ENCODE measurements around the gene NEGR1.

NEGR1 gene

DNA sequence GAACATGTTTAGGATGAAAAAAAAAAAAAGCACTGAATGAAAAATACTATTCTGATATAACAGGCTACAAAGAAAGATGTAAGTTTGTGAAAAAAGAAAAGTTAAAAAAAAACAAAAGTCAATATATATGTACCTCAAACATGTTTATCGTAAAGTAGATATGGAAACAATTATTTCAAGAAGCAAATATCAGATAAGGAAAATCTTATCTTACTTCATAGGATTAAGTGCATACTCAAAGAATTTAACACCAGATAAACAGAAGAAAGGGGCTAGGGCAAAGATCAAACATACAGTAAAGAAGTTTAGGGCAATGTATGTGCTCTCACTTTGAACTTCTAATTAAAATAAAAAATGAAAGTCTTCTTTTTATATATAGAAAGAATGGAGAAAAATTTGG is 75.3 kb downstream of the NEGR1 start:
- Histone ChIP-seq H3K9me3 (ENCODE audit: insufficient read depth, low read length) (no peaks in the 10 kb centered on the region), H3K36me3 (replicated peaks; ENCODE audit: low read depth, low read length) (no peaks in the 10 kb centered on the region), H3K4me3 (ENCODE audit: low read length) (no peak overlapping the region), H3K4me1 (ENCODE audit: low read length) (no peaks in the 10 kb centered on the region), H4K20me1 (ENCODE audit: insufficient read depth, low read length) (no peaks in the 10 kb centered on the region), H3K27ac (ENCODE audit: low read length) (no peak overlapping the region), H3K9ac (ENCODE audit: low read length) (no peak overlapping the region), H2AFZ (ENCODE audit: low read depth, low read length) (no peak overlapping the region), H3K27me3 (ENCODE audit: low read depth, low read length) (no peaks in the 10 kb centered on the region), H3K79me2 (ENCODE audit: low read length) (no peaks in the 10 kb centered on the region), H3K4me2 (ENCODE audit: low read length) (no peak overlapping the region)
- TF ChIP-seq EZH2phosphoT487 (IDR thresholded peaks at IDR 0.05; ENCODE audit: low read depth) = no peak
- TF ChIP-seq, protein P1, sequence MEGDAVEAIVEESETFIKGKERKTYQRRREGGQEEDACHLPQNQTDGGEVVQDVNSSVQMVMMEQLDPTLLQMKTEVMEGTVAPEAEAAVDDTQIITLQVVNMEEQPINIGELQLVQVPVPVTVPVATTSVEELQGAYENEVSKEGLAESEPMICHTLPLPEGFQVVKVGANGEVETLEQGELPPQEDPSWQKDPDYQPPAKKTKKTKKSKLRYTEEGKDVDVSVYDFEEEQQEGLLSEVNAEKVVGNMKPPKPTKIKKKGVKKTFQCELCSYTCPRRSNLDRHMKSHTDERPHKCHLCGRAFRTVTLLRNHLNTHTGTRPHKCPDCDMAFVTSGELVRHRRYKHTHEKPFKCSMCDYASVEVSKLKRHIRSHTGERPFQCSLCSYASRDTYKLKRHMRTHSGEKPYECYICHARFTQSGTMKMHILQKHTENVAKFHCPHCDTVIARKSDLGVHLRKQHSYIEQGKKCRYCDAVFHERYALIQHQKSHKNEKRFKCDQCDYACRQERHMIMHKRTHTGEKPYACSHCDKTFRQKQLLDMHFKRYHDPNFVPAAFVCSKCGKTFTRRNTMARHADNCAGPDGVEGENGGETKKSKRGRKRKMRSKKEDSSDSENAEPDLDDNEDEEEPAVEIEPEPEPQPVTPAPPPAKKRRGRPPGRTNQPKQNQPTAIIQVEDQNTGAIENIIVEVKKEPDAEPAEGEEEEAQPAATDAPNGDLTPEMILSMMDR (IDR thresholded peaks at IDR 0.05; ENCODE audit: low read depth, low read length) = no peak

DNA sequence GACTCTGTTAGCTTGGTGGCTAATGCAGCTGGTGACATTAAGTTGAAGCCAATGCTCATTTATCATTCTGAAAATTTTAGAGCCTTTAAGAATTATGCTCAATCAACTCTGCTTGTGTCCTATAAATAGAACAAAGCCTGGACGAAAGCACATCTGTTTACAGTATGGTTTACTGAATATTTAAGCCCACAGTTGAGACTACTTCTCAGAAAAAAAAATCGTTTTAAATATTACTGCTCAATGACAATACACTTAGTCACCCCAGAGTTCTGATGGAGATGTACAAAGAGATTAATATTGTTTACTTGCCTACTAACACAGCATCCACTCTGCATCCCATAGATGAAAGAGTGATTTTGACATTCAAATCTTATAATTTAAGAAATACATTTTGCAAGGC is 79.6 kb downstream of the NEGR1 start:
- no peaks in the 10 kb centered on the region for H3K36me3 ChIP-seq (replicated peaks; ENCODE audit: low read depth, low read length)
- no peak for TF ChIP-seq EZH2phosphoT487 (IDR thresholded peaks at IDR 0.05; ENCODE audit: low read depth)
- TF ChIP-seq, protein P1 (IDR thresholded peaks at IDR 0.05; ENCODE audit: low read depth, low read length) = no peak
- no peaks in the 10 kb centered on the region for H4K20me1 ChIP-seq (ENCODE audit: insufficient read depth, low read length)
- H3K9ac ChIP-seq (ENCODE audit: low read length) = no peak overlapping the region
- no peaks in the 10 kb centered on the region for H3K4me1 ChIP-seq (ENCODE audit: low read length)
- H2AFZ ChIP-seq (ENCODE audit: low read depth, low read length) = no peak overlapping the region
- H3K9me3 ChIP-seq (ENCODE audit: insufficient read depth, low read length) = no peaks in the 10 kb centered on the region
- no peak overlapping the region for H3K4me2 ChIP-seq (ENCODE audit: low read length)
- H3K27ac ChIP-seq (ENCODE audit: low read length) = no peak overlapping the region
- H3K27me3 ChIP-seq (ENCODE audit: low read depth, low read length) = no peaks in the 10 kb centered on the region
- H3K4me3 ChIP-seq (ENCODE audit: low read length) = no peak overlapping the region
- H3K79me2 ChIP-seq (ENCODE audit: low read length) = no peaks in the 10 kb centered on the region

DNA sequence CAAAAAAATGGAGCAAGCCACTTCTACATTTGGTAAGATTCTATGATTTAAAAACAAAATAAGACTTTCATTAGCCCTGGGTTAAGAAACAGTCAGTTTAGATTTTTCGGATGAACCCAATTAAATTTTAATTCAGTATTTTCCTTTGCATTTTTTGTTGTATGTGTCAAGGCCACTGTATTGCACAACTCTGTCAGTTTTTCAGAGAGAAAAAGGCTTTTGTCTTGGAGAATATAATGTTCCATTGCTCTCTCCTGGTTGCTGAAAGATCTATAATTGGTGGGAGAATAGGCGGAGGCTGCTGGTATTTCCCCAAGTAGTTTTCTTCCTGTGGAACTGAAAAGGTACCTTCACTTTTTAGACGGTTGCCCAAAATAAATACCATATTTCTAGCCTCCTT is 84.6 kb downstream of the NEGR1 start:
- Histone ChIP-seq H3K27ac (ENCODE audit: low read length) (no peak overlapping the region), H3K9ac (ENCODE audit: low read length) (no peak overlapping the region), H2AFZ (ENCODE audit: low read depth, low read length) (no peak overlapping the region), H4K20me1 (ENCODE audit: insufficient read depth, low read length) (no peaks in the 10 kb centered on the region), H3K27me3 (ENCODE audit: low read depth, low read length) (no peaks in the 10 kb centered on the region), H3K4me2 (ENCODE audit: low read length) (no peak overlapping the region), H3K36me3 (replicated peaks; ENCODE audit: low read depth, low read length) (no peaks in the 10 kb centered on the region), H3K79me2 (ENCODE audit: low read length) (no peaks in the 10 kb centered on the region), H3K9me3 (ENCODE audit: insufficient read depth, low read length) (no peaks in the 10 kb centered on the region), H3K4me1 (ENCODE audit: low read length) (no peaks in the 10 kb centered on the region), H3K4me3 (ENCODE audit: low read length) (no peak overlapping the region)
- TF ChIP-seq, protein P1 (IDR thresholded peaks at IDR 0.05; ENCODE audit: low read depth, low read length) = no peak
- no peak for TF ChIP-seq EZH2phosphoT487 (IDR thresholded peaks at IDR 0.05; ENCODE audit: low read depth)

DNA sequence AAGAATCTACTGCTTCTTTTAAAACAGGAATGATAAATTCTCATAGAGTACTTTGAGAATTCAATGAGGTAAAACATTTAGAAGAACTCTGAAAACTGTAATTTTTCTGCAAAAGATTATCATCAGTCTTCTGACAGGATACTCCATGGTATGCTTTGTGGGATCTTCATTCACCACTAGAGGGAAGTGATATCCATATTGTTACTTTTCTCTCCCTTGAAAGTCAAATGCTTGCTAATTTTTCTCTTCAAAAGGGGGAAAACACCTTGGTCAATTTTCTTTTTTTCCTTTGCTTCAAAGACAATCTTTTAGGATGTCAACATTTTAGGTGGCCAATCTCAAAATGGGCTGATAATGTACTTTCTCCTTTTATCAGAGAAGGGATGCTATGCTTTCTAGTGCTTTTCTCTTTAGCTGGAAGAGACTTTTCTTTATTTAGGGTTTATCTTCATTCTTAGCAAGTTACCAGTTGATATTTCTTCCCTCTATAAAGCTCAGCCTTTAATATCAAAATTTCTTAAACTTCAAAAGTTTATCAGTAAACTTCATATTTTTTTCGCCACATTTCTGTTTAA is 95.5 kb downstream of the NEGR1 start:
- Histone ChIP-seq H3K4me1 (ENCODE audit: low read length) (peaks cover 7% of the 10 kb centered on the region), H3K27me3 (ENCODE audit: low read depth, low read length) (no peaks in the 10 kb centered on the region), H3K4me2 (ENCODE audit: low read length) (no peak overlapping the region), H3K9me3 (ENCODE audit: insufficient read depth, low read length) (no peaks in the 10 kb centered on the region), H4K20me1 (ENCODE audit: insufficient read depth, low read length) (no peaks in the 10 kb centered on the region), H3K9ac (ENCODE audit: low read length) (no peak overlapping the region), H3K4me3 (ENCODE audit: low read length) (no peak overlapping the region), H3K79me2 (ENCODE audit: low read length) (no peaks in the 10 kb centered on the region), H2AFZ (ENCODE audit: low read depth, low read length) (no peak overlapping the region), H3K27ac (ENCODE audit: low read length) (no peak overlapping the region), H3K36me3 (replicated peaks; ENCODE audit: low read depth, low read length) (no peaks in the 10 kb centered on the region)
- no peak for TF ChIP-seq EZH2phosphoT487 (IDR thresholded peaks at IDR 0.05; ENCODE audit: low read depth)
- TF ChIP-seq, protein P1 (IDR thresholded peaks at IDR 0.05; ENCODE audit: low read depth, low read length) = peak; percentile 50
